K562 (cell line): ENCODE results near the gene HYAL1. TPM values are rescaled to one million over a fixed set of nuclear protein-coding genes. Genes with fewer than 3 reads are reported as not detected.

ENCODE experiments used
- BACH1 ChIP-seq: fragments of 200-800 bp; sonication (Bioruptor generic); IDR thresholded peaks from 2 replicates; pipeline ENCODE4 v1.6.1; 2016; ENCODE audit warnings: missing genetic modification characterization, missing compliant biosample characterization
- BRD4 ChIP-seq: fragments of 200-600 bp; sonication (generic); IDR thresholded peaks from 2 replicates; pipeline ENCODE4 v1.6.1; 2017; ENCODE audit warnings: inconsistent platforms
- CSDE1 ChIP-seq, 2 experiments: fragments of 450-650 bp; IDR thresholded peaks; 2 replicates each; pipeline ENCODE4 v1.6.1; 2016; ENCODE audit warnings: mild to moderate bottlenecking in 1 of 2
- E2F4 ChIP-seq: sonication (generic); formaldehyde crosslinking; IDR thresholded peaks from 2 replicates; pipeline ENCODE4 v1.8.0; 2022; ENCODE audit warnings: mild to moderate bottlenecking, low read depth, missing genetic modification reagents
- EP300 ChIP-seq: IDR thresholded peaks from 2 replicates; pipeline ENCODE4 v1.6.1; 2012; ENCODE audit warnings: low read length, improper control_type of control experiment
- ESRRB ChIP-seq: fragments of 250-450 bp; sonication (Bioruptor Pico); IDR thresholded peaks from 2 replicates; pipeline ENCODE4 v1.5.0; 2020; ENCODE audit warnings: mild to moderate bottlenecking, moderate library complexity, borderline replicate concordance
- HNRNPUL1 ChIP-seq: fragments of 200-400 bp; formaldehyde crosslinking; IDR thresholded peaks from 2 replicates; pipeline ENCODE4 v1.6.1; 2017; ENCODE audit warnings: low read length
- IRF9 ChIP-seq: fragments of 450-650 bp; IDR thresholded peaks from 2 replicates; pipeline ENCODE4 v1.6.1; 2016; ENCODE audit warnings: missing biosample characterization, missing genetic modification characterization
- PHB2 ChIP-seq: fragments of 450-650 bp; IDR thresholded peaks from 2 replicates; pipeline ENCODE4 v1.6.1; 2017; ENCODE audit warnings: low read depth
- RBM17 ChIP-seq: fragments of 200-400 bp; formaldehyde crosslinking; IDR thresholded peaks from 2 replicates; pipeline ENCODE4 v1.6.1; 2017; ENCODE audit warnings: low read depth, mild to moderate bottlenecking, low read length, borderline replicate concordance
- RBM39 ChIP-seq: fragments of 200-400 bp; formaldehyde crosslinking; optimal IDR thresholded peaks from 2 replicates; pipeline ENCODE3; 2018; ENCODE audit warnings: low read depth, low read length
- SIN3B ChIP-seq: fragments of 450-650 bp; IDR thresholded peaks from 2 replicates; pipeline ENCODE4 v1.6.1; 2017; ENCODE audit warnings: low read depth, mild to moderate bottlenecking, moderate library complexity
- SP1 ChIP-seq: sonication (generic); formaldehyde crosslinking; IDR thresholded peaks from 2 replicates; pipeline ENCODE4 v1.8.1; 2022; ENCODE audit warnings: mild to moderate bottlenecking, missing genetic modification reagents
- ZBTB40 ChIP-seq, 2 experiments: fragments of 450-650 bp in 1 of 2; sonication (generic) in 1 of 2; formaldehyde crosslinking in 1 of 2; IDR thresholded peaks; 2 replicates each; pipeline versions ENCODE4 v1.7.1 to v1.9.0; 2016 to 2022; ENCODE audit warnings: inconsistent platforms in 1 of 2, mild to moderate bottlenecking in 1 of 2, missing genetic modification reagents in 1 of 2
- ZNF280A ChIP-seq: fragments of 450-650 bp; IDR thresholded peaks from 2 replicates; pipeline ENCODE4 v1.6.1; 2018; ENCODE audit warnings: mild to moderate bottlenecking, low read depth; ENCODE audit not compliant: partially characterized antibody
- polyA plus RNA-seq, 8 experiments: library from polyadenylated mRNA; depleted of rRNA in 4 of 8; stranded (reverse) in 5 of 8; unstranded in 3 of 8; fragments of >200 nt; fragmentation: Nextera tagmentation in 2 of 8; fragmentation: Illumina TruSeq in 1 of 8; extraction: Ambion mirVana in 2 of 8; extraction: Trizol in 1 of 8; gene quantifications; 2 replicates each; pipeline versions ENCODE4 v1.2.1 to v1.2.3, GENCODE V29; 2011 to 2014; ENCODE audit warnings: inconsistent platforms in 1 of 8, missing spikeins in 1 of 8
- total RNA-seq, 7 experiments: library from RNA; depleted of rRNA in 6 of 7; stranded (reverse); fragments of >200 nt in 6 of 7; fragmentation: Illumina TruSeq in 2 of 7; extraction: Trizol in 2 of 7; gene quantifications; 2 replicates each; pipeline versions ENCODE4 v1.2.1 to v1.2.3, GENCODE V29; 2011 to 2021; ENCODE audit warnings: low replicate concordance in 1 of 7

Gene HYAL1
- total and polyA plus RNA-seq, 9 of the 15 experiments (the other 6 are each of a cell fraction or from before 2014, with no cell fraction given): 1.4 to 8.5 (median 4.7) TPM

DNA sequence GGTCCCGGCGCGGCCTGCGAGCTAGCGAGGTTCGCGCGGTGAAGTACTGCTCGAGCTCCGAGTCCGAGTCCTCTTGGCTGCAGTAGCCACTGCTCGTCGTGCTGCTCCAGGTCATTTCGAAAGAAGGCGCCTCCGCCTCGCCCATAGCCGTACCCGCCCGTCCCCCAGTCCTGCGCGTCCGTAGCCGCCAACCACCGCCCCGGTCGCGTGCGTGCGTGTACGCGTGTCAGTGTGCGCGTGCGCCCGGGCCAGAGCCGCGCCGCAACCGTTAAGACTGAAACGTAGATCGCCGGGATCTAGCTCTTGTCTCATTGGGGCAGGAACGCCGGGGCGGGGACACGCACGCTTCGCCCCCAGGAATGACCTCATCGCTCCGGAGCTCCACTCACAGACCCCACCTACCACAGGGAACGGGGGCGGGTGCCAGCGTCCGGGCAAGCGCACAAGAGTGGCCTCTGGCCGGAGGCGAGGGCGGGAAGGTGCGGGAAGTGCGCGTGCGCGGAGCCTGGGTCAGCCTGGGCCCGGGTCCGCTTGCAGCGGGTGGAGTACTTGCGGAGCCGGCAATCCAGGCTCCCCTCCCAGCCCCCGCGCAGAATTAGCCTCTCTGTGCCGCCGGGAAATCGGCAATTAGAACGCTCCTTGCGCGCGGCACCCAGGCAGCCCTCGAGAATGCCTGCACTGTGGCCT, 33.9 kb upstream of the HYAL1 start (continued):
- TF ChIP-seq ZBTB40 (IDR thresholded peaks at IDR 0.05): no peak
- no peak for TF ChIP-seq ZBTB40 (CRISPR knock-in tag; IDR thresholded peaks at IDR 0.05)
- no peak for TF ChIP-seq ESRRB
- no peak for TF ChIP-seq RBM17
- TF ChIP-seq RBM39: no peak
- no peak for TF ChIP-seq HNRNPUL1
- no peak for TF ChIP-seq IRF9 (tag)
- peak; percentile 64 for TF ChIP-seq SP1 (CRISPR knock-in tag)
- no peak for TF ChIP-seq CSDE1 (IDR thresholded peaks at IDR 0.05)
- TF ChIP-seq E2F4: peak; percentile 80; the same call in 1 of the 2 replicates
- no peak for TF ChIP-seq SIN3B
- TF ChIP-seq ZNF280A: no peak
- TF ChIP-seq BRD4: no peak
- no peak for TF ChIP-seq PHB2
- TF ChIP-seq BACH1 (tag): no peak
- TF ChIP-seq EP300: peak; percentile 17; the same call in 1 of the 2 replicates
